Endothelial cell of umbilical vein (primary cell): ENCODE results near the gene MYL11. TPM values are rescaled to one million over a fixed set of nuclear protein-coding genes. Genes with fewer than 3 reads are reported as not detected.

Experiments used
- BruUV-seq: library from RNA; stranded (reverse); fragments of 400-500 nt; replicated peaks from 2 replicates; lab custom pipeline; 2021; lab: Mats Ljungman, UMichigan
- CTCF ChIA-PET: fragments of 300-600, 350-600 bp; sonication (Branson Sonifier 250); formaldehyde crosslinking; loops from one replicate; lab custom pipeline; 2021; ENCODE audit warnings: antibody characterized with exemption, inconsistent platforms; lab: Charles Lee
- POLR2A ChIA-PET: fragments of 300-600, 350-600 bp; sonication (Branson Sonifier 250); formaldehyde crosslinking; loops from one replicate; lab custom pipeline; 2021; ENCODE audit warnings: antibody characterized with exemption, inconsistent platforms; lab: Charles Lee
- DNase-seq: peaks from one replicate; pipeline ENCODE4 v3.0.0-alpha.2; 2011; ENCODE audit warnings: low read depth, low spot score
- FAIRE-seq: peaks from 2 replicates; lab custom pipeline; 2011; peaks lifted over from hg19 to GRCh38; lab: Jason Lieb, UNC
- H2AFZ ChIP-seq: 2 replicates; pipeline ENCODE4 v1.6.0; 2012; ENCODE audit warnings: low read depth, low read length, control low read depth, inconsistent platforms
- H3K27ac ChIP-seq: 2 replicates; pipeline ENCODE4 v1.5.1; 2011; ENCODE audit warnings: low read depth, mild to moderate bottlenecking, control low read depth, low read length, moderate library complexity; ENCODE audit not compliant: insufficient read depth
- H3K27me3 ChIP-seq, 2 experiments: 2 replicates each; pipeline versions ENCODE4 v1.6.0 to v1.6.1; 2011; ENCODE audit warnings: low read length in 2 of 2, mixed read lengths in 1 of 2; ENCODE audit not compliant: control insufficient read depth in 2 of 2, insufficient read depth in 2 of 2
- H3K36me3 ChIP-seq, 2 experiments: 2 replicates in 1 of 2; 3 replicates in 1 of 2; pipeline ENCODE4 v1.5.1; 2011; ENCODE audit warnings: low read length in 2 of 2, mild to moderate bottlenecking in 1 of 2, moderate library complexity in 1 of 2; ENCODE audit not compliant: control insufficient read depth in 2 of 2, insufficient read depth in 2 of 2; ENCODE audit errors: extremely low read depth in 1 of 2
- H3K4me1 ChIP-seq: 3 replicates; pipeline ENCODE4 v1.5.1; 2011; ENCODE audit warnings: mild to moderate bottlenecking, low read length; ENCODE audit not compliant: control insufficient read depth, insufficient read depth; ENCODE audit errors: extremely low read depth
- H3K4me2 ChIP-seq: 2 replicates; pipeline ENCODE4 v1.6.1; 2011; ENCODE audit warnings: low read length, control low read depth, mixed read lengths; ENCODE audit not compliant: insufficient read depth
- H3K4me3 ChIP-seq, 3 experiments: fragments of 200-600 bp in 1 of 3; sonication (generic), shearing (Covaris generic) in 1 of 3; replicated peaks in 1 of 3; 2 replicates each; pipeline ENCODE4 v1.5.1; 2011 to 2016; ENCODE audit warnings: control low read depth in 3 of 3, low read length in 3 of 3, mild to moderate bottlenecking in 2 of 3, inconsistent platforms in 1 of 3, low read depth in 1 of 3, moderate library complexity in 1 of 3; ENCODE audit not compliant: insufficient read depth in 1 of 3
- H3K79me2 ChIP-seq: 2 replicates; pipeline ENCODE4 v1.6.0; 2012; ENCODE audit warnings: low read length, inconsistent platforms; ENCODE audit not compliant: control insufficient read depth, insufficient read depth
- H3K9ac ChIP-seq: replicated peaks from 2 replicates; pipeline ENCODE3; 2011; ENCODE audit warnings: low read length, control low read depth; ENCODE audit not compliant: insufficient read depth; ENCODE audit errors: extremely low read depth
- H3K9me1 ChIP-seq: replicated peaks from 3 replicates; pipeline ENCODE4 v1.6.0; 2011; ENCODE audit warnings: mild to moderate bottlenecking, low read length; ENCODE audit not compliant: control insufficient read depth, insufficient read depth; ENCODE audit errors: extremely low read depth
- H3K9me3 ChIP-seq: replicated peaks from 2 replicates; pipeline ENCODE4 v1.5.1; 2012; ENCODE audit warnings: low read length, inconsistent platforms; ENCODE audit not compliant: control insufficient read depth, insufficient read depth
- H4K20me1 ChIP-seq: replicated peaks from 2 replicates; pipeline ENCODE3; 2011; ENCODE audit warnings: mild to moderate bottlenecking, low read length; ENCODE audit not compliant: control insufficient read depth, insufficient read depth; ENCODE audit errors: extremely low read depth
- EZH2 ChIP-seq: IDR thresholded peaks from 2 replicates; pipeline ENCODE4 v1.6.1; 2012; ENCODE audit warnings: borderline replicate concordance, low read depth, mild to moderate bottlenecking, moderate library complexity, low read length, inconsistent platforms; ENCODE audit not compliant: severe bottlenecking
- FOS ChIP-seq: IDR thresholded peaks from 2 replicates; pipeline ENCODE4 v1.6.1; 2011; ENCODE audit warnings: mild to moderate bottlenecking, low read length, moderate library complexity, borderline replicate concordance; ENCODE audit not compliant: insufficient read depth
- GATA2 ChIP-seq: IDR thresholded peaks from 2 replicates; pipeline ENCODE4 v1.7.0; 2011; ENCODE audit warnings: low read depth, mild to moderate bottlenecking, moderate library complexity, mixed read lengths, low read length; ENCODE audit not compliant: insufficient read length, insufficient read depth
- JUN ChIP-seq: IDR thresholded peaks from 2 replicates; pipeline ENCODE4 v1.6.1; 2011; ENCODE audit warnings: borderline replicate concordance, low read depth; ENCODE audit not compliant: insufficient read length, insufficient read depth
- MAX ChIP-seq: IDR thresholded peaks from 2 replicates; pipeline ENCODE4 v1.6.1; 2011; ENCODE audit not compliant: insufficient read depth, insufficient read length
- MYC ChIP-seq: IDR thresholded peaks from one replicate; pipeline ENCODE4 v1.6.1; 2011; ENCODE audit warnings: mild to moderate bottlenecking, low read depth, low read length
- POLR2A ChIP-seq: IDR thresholded peaks from 2 replicates; pipeline ENCODE4 v1.6.1; 2012; ENCODE audit warnings: low read depth, mild to moderate bottlenecking, control low read depth, low read length
- POLR2AphosphoS5 ChIP-seq: IDR thresholded peaks from 2 replicates; pipeline ENCODE4 v1.6.1; 2012; ENCODE audit warnings: low read depth, mild to moderate bottlenecking, control low read depth, low read length, moderate library complexity; ENCODE audit not compliant: insufficient read depth
- dilution Hi-C: fragments of 300-500 bp; cut with MboI; formaldehyde crosslinking; loops from one replicate; pipeline ENCODE4 v1.15.0; 2019; ENCODE audit warnings: low sequenced_read_pairs; ENCODE audit not compliant: extremely low pct_ligation_motif_present
- intact Hi-C: fragments of 100-400 bp; cut with micrococcal nuclease; formaldehyde crosslinking; loops from one replicate; pipeline ENCODE4 v1.10.0; 2022
- polyA plus RNA-seq, 4 experiments: library from polyadenylated mRNA; depleted of rRNA in 3 of 4; stranded (reverse) in 3 of 4; unstranded in 1 of 4; fragments of >200 nt; gene quantifications; 2 replicates each; pipeline versions ENCODE4 v1.2.1 to v1.2.3, GENCODE V29; 2011 to 2012; ENCODE audit warnings: missing spikeins in 1 of 4
- total RNA-seq: library from RNA; stranded (reverse); gene quantifications from 2 replicates; pipeline ENCODE4 v1.2.3, GENCODE V29; 2021
- TF ChIP-seq, protein P1 (sequence below), 2 donors: IDR thresholded peaks; 1 replicate in 1 of 2; 2 replicates in 1 of 2; pipeline ENCODE4 v1.5.1; 2011; ENCODE audit warnings: low read length in 2 of 2, mild to moderate bottlenecking in 2 of 2, moderate library complexity in 2 of 2, control low read depth in 1 of 2, inconsistent platforms in 1 of 2, low read depth in 1 of 2; ENCODE audit not compliant: insufficient read depth in 1 of 2; ENCODE audit errors: extremely low read depth in 1 of 2

The MYL11 gene
- total and polyA plus RNA-seq, 2 donors (not counting 3 experiments of a cell fraction or from before 2014, with no cell fraction given), result 1.3 TPM; not detected in 1

- H2AFZ ChIP-seq, result no peak overlapping the region
- POLR2A ChIA-PET, result no interaction called here
- dilution Hi-C loops, result no loop called here
These were observed 26.5 kb upstream of the MYL11 start for GRCh38 chr16:30348113-30348512.

More at GRCh38 chr16:30348113-30348512, 26.5 kb upstream of the MYL11 start:
- intact Hi-C loops, result no loop called here
- TF ChIP-seq FOS (no peak), JUN (no peak), MYC (no peak), EZH2 (no peak), POLR2AphosphoS5 (no peak), GATA2 (no peak), POLR2A (no peak), MAX (no peak)
- TF ChIP-seq, protein P1, sequence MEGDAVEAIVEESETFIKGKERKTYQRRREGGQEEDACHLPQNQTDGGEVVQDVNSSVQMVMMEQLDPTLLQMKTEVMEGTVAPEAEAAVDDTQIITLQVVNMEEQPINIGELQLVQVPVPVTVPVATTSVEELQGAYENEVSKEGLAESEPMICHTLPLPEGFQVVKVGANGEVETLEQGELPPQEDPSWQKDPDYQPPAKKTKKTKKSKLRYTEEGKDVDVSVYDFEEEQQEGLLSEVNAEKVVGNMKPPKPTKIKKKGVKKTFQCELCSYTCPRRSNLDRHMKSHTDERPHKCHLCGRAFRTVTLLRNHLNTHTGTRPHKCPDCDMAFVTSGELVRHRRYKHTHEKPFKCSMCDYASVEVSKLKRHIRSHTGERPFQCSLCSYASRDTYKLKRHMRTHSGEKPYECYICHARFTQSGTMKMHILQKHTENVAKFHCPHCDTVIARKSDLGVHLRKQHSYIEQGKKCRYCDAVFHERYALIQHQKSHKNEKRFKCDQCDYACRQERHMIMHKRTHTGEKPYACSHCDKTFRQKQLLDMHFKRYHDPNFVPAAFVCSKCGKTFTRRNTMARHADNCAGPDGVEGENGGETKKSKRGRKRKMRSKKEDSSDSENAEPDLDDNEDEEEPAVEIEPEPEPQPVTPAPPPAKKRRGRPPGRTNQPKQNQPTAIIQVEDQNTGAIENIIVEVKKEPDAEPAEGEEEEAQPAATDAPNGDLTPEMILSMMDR (IDR thresholded peaks at IDR 0.05; ENCODE audit: extremely low read depth in 1 of 2, insufficient read depth in 1 of 2, low read depth in 1 of 2, low read length in 2 of 2), result no peak
- peaks cover 16% of the 10 kb centered on the region for H3K4me1 ChIP-seq
- no peaks in the 10 kb centered on the region for H3K27me3 ChIP-seq
- DNase-seq, result no peak
- H3K36me3 ChIP-seq, result peaks cover 6 to 9% of the 10 kb centered on the region in 2 experiments
- H3K4me3 ChIP-seq, result no peak overlapping the region
- H3K9ac ChIP-seq, result no peak overlapping the region
- no peaks in the 10 kb centered on the region for H3K9me3 ChIP-seq
- H3K4me2 ChIP-seq, result no peak overlapping the region
- no peak for FAIRE-seq
- CTCF ChIA-PET, result no interaction called here
- no peaks in the 10 kb centered on the region for H3K9me1 ChIP-seq
- peaks cover 3% of the 10 kb centered on the region for H3K79me2 ChIP-seq
- H4K20me1 ChIP-seq, result no peaks in the 10 kb centered on the region
- H3K27ac ChIP-seq, result no peak overlapping the region
- no TSS peak for BruUV-seq
